Spleen (tissue), 11 donors: ENCODE measurements around the gene IGSF9. TPM values are rescaled to one million over a fixed set of nuclear protein-coding genes. Genes with fewer than 3 reads are reported as not detected.

Source experiments
- DNase-seq: peaks from one replicate; pipeline ENCODE4 v3.0.0-alpha.2; 2020
- H3K27ac ChIP-seq, 8 donors: fragments of 200-600 bp; sonication (generic) in 7 of 8; 1 replicate in 4 of 8; 2 replicates in 4 of 8; pipeline versions ENCODE4 v1.5.0 to v1.8.0; 2016 to 2021; ENCODE audit warnings: inconsistent platforms in 4 of 8, mild to moderate bottlenecking in 4 of 8, moderate library complexity in 1 of 8
- H3K27me3 ChIP-seq, 7 donors: fragments of 200-600 bp; sonication (generic) in 6 of 7; replicated peaks in 1 of 7; 1 replicate in 4 of 7; 2 replicates in 3 of 7; pipeline versions ENCODE4 v1.5.0 to v1.8.0; 2016 to 2021; ENCODE audit warnings: inconsistent platforms in 3 of 7, mild to moderate bottlenecking in 1 of 7
- H3K36me3 ChIP-seq, 6 donors: fragments of 200-600 bp; sonication (generic) in 5 of 6; 1 replicate in 4 of 6; 2 replicates in 2 of 6; pipeline versions ENCODE4 v1.5.0 to v1.8.0; 2016 to 2021; ENCODE audit warnings: inconsistent platforms in 2 of 6
- H3K4me1 ChIP-seq, 6 donors: fragments of 200-600 bp; sonication (generic) in 5 of 6; 1 replicate in 3 of 6; 2 replicates in 3 of 6; pipeline versions ENCODE4 v1.5.0 to v1.8.0; 2016 to 2021; ENCODE audit warnings: inconsistent platforms in 3 of 6
- H3K4me3 ChIP-seq, 8 donors: fragments of 200-600 bp; sonication (generic) in 7 of 8; 1 replicate in 4 of 8; 2 replicates in 4 of 8; pipeline versions ENCODE4 v1.5.0 to v1.8.0; 2016 to 2021; ENCODE audit warnings: inconsistent platforms in 4 of 8, mild to moderate bottlenecking in 4 of 8, moderate library complexity in 2 of 8
- H3K9me3 ChIP-seq, 8 donors: fragments of 200-600 bp; sonication (generic) in 7 of 8; 1 replicate in 4 of 8; 2 replicates in 4 of 8; pipeline versions ENCODE4 v1.5.0 to v1.8.0; 2016 to 2021; ENCODE audit warnings: inconsistent platforms in 4 of 8
- POLR2A ChIP-seq, 3 donors: fragments of 450-650 bp; IDR thresholded peaks; one replicate each; pipeline ENCODE4 v1.5.1; 2017; ENCODE audit warnings: antibody characterized with exemption in 3 of 3, mild to moderate bottlenecking in 1 of 3
- POLR2AphosphoS5 ChIP-seq, 3 donors: sonication (generic); formaldehyde crosslinking; IDR thresholded peaks; one replicate each; pipeline ENCODE4 v1.5.1; 2017; ENCODE audit warnings: antibody characterized with exemption in 3 of 3
- WGBS, 5 donors: extraction: QIAGEN DNeasy Blood & Tissue Kit in 3 of 5; methylation state at CpG; one replicate each; pipeline versions ENCODE4 v1.1.5 to v1.1.7; 2013 to 2018; 5-methylcytosine and 5-hydroxymethylcytosine counted together
- intact Hi-C: fragments of 100-400 bp; cut with DNase I; formaldehyde crosslinking; loops from one replicate; pipeline ENCODE4 v1.15.0; 2023; ENCODE audit warnings: low total_unique reads
- polyA plus RNA-seq, 3 donors: library from polyadenylated mRNA; stranded (reverse); fragments of 200-250 nt; gene quantifications; one replicate each; pipeline ENCODE4 v1.2.1, GENCODE V29; 2013
- total RNA-seq, 7 donors: library from RNA; depleted of rRNA in 3 of 7; stranded (reverse); fragments of >200 nt in 3 of 7; fragmentation: NEBNext Ultra II Directional in 4 of 7; extraction: Animal tissue kit (Norgen Biotek cat#: 25700) in 4 of 7; gene quantifications; one replicate each; pipeline versions ENCODE4 v1.1.0 to v1.2.1, GENCODE V29; 2016 to 2021
- TF ChIP-seq, protein P1 (sequence below), 11 experiments: fragments of 200-600 bp in 7 of 11; fragments of 450-650 bp in 4 of 11; sonication (generic) in 4 of 11; IDR thresholded peaks in 8 of 11; conservative IDR thresholded peaks in 3 of 11; 1 replicate in 7 of 11; 2 replicates in 4 of 11; pipeline versions ENCODE4 v1.4.0 to v1.8.0; 2016 to 2021; ENCODE audit warnings: antibody characterized with exemption in 11 of 11, inconsistent platforms in 4 of 11, mild to moderate bottlenecking in 1 of 11
- donor health status: healthy with polysubstance abuse.
- donor health status: DM: no; HTN: no; CAD: no; lungs with moderate emphysema.
- donor health status: DM: no; HTN: no; CAD: no.
- donor health status: Bipolar disorder and iron deficiency.
- donor health status: healthy.
- donor health status: DM: no; HTN: no; CAD: no.
- donor health status: DM: yes; HTN: yes; CAD: no.

Gene IGSF9
- total and polyA plus RNA-seq, 10 donors, result 0.12 to 2.1 (median 0.95) TPM

GRCh38 chr1:159980076-159980475 lies 34.7 kb upstream of the IGSF9 start:
- intact Hi-C loops, result no loop called here
- DNase-seq, result no peak
- 66 to 75% (median 74%) methylated on average over 6 of the region's 6 CpGs for WGBS, 5 donors
- Histone ChIP-seq H3K9me3 (no peaks in the 10 kb centered on the region), H3K27ac (no peak overlapping the region), H3K4me1 (no peaks in the 10 kb centered on the region), H3K27me3 (peaks cover 0 to 43% (median 0%) of the 10 kb centered on the region in 7 donors), H3K4me3 (no peak overlapping the region), H3K36me3 (no peaks in the 10 kb centered on the region)
- TF ChIP-seq POLR2AphosphoS5 (IDR thresholded peaks at IDR 0.05) (no peak), POLR2A (IDR thresholded peaks at IDR 0.05) (no peak)
- TF ChIP-seq, protein P1, sequence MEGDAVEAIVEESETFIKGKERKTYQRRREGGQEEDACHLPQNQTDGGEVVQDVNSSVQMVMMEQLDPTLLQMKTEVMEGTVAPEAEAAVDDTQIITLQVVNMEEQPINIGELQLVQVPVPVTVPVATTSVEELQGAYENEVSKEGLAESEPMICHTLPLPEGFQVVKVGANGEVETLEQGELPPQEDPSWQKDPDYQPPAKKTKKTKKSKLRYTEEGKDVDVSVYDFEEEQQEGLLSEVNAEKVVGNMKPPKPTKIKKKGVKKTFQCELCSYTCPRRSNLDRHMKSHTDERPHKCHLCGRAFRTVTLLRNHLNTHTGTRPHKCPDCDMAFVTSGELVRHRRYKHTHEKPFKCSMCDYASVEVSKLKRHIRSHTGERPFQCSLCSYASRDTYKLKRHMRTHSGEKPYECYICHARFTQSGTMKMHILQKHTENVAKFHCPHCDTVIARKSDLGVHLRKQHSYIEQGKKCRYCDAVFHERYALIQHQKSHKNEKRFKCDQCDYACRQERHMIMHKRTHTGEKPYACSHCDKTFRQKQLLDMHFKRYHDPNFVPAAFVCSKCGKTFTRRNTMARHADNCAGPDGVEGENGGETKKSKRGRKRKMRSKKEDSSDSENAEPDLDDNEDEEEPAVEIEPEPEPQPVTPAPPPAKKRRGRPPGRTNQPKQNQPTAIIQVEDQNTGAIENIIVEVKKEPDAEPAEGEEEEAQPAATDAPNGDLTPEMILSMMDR (IDR thresholded peaks at IDR 0.05 in 8 of 11, conservative IDR thresholded peaks at IDR 0.05 in 3 of 11), result no peak

DNA sequence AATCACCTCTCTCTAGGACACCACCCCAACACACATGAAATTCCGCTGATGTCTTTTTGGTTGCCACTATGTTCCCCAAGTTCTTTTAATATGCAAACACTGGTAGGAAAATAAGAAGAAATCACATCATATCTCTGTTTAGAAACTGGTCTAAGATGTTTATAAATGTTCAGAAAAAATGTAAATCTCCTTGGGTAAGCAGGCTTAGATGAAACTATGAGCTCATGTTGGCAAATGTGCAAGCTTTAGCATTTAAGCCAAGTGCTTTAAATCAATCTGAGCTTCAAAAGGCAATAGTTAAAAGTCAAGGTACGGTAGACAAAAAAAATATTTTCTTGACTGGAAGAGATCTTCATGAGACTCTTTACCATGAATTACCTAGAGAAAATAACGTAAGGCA lies 33.8 kb upstream of the IGSF9 start:
- 74 to 93% (median 82%) methylated on average over 3 of the region's 3 CpGs for WGBS, 5 donors
- Histone ChIP-seq H3K27me3 (peaks cover 0 to 49% (median 0%) of the 10 kb centered on the region in 7 donors), H3K27ac (no peak overlapping the region), H3K4me3 (no peak overlapping the region), H3K9me3 (no peaks in the 10 kb centered on the region), H3K4me1 (no peaks in the 10 kb centered on the region), H3K36me3 (no peaks in the 10 kb centered on the region)
- TF ChIP-seq POLR2AphosphoS5 (IDR thresholded peaks at IDR 0.05), result no peak
- no peak for TF ChIP-seq POLR2A (IDR thresholded peaks at IDR 0.05)
- TF ChIP-seq, protein P1 (IDR thresholded peaks at IDR 0.05 in 8 of 11, conservative IDR thresholded peaks at IDR 0.05 in 3 of 11), result no peak
- intact Hi-C loops, result no loop called here
- DNase-seq, result no peak

DNA sequence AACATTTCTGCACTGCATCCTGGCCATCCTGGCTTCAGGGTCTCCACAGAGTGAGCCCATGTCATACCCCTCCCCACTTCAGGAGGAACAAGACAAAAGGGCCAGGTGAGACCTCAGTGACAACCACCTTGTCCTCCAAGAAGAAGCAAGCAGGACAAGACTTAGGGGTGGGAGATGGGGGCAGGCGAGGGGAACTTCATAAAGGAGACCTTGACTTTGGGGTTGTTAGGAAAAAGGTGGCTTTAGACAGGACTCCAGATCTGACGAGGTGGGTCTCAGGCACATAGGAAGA lies 32.6 kb upstream of the IGSF9 start:
- Histone ChIP-seq H3K27me3 (peaks cover 0 to 58% (median 0%) of the 10 kb centered on the region in 7 donors), H3K36me3 (no peaks in the 10 kb centered on the region), H3K27ac (no peak overlapping the region), H3K4me3 (no peak overlapping the region), H3K4me1 (no peaks in the 10 kb centered on the region), H3K9me3 (no peaks in the 10 kb centered on the region)
- intact Hi-C loops, result no loop called here
- TF ChIP-seq, protein P1 (IDR thresholded peaks at IDR 0.05 in 8 of 11, conservative IDR thresholded peaks at IDR 0.05 in 3 of 11), result no peak
- no peak for TF ChIP-seq POLR2AphosphoS5 (IDR thresholded peaks at IDR 0.05)
- TF ChIP-seq POLR2A (IDR thresholded peaks at IDR 0.05), result no peak
- WGBS, 5 donors, result 64 to 88% (median 83%) methylated on average over 2 of the region's 2 CpGs
- DNase-seq, result no peak

GRCh38 chr1:159977364-159978106 lies 32.1 kb upstream of the IGSF9 start:
- peaks cover 0 to 63% (median 0%) of the 10 kb centered on the region in 7 donors for H3K27me3 ChIP-seq
- TF ChIP-seq, protein P1 (IDR thresholded peaks at IDR 0.05 in 8 of 11, conservative IDR thresholded peaks at IDR 0.05 in 3 of 11), result no peak
- intact Hi-C loops, result no loop called here
- no peak for DNase-seq
- no peak overlapping the region for H3K27ac ChIP-seq
- WGBS, 5 donors, result 82 to 94% (median 86%) methylated on average over 6 of the region's 6 CpGs
- no peaks in the 10 kb centered on the region for H3K36me3 ChIP-seq
- no peaks in the 10 kb centered on the region for H3K9me3 ChIP-seq
- no peaks in the 10 kb centered on the region for H3K4me1 ChIP-seq
- no peak overlapping the region for H3K4me3 ChIP-seq
